Ovary (tissue), 3 donors: ENCODE results near the gene SNX9.

Experiments
- CTCF ChIP-seq, 3 donors: fragments of 450-650 bp in 2 of 3; fragments of 200-600 bp in 1 of 3; IDR thresholded peaks; one replicate each; pipeline versions ENCODE4 v1.5.1 to v1.8.0; 2016 to 2022; ENCODE audit warnings: antibody characterized with exemption in 3 of 3, mild to moderate bottlenecking in 1 of 3
- EP300 ChIP-seq: sonication (generic); formaldehyde crosslinking; IDR thresholded peaks from one replicate; pipeline ENCODE4 v1.6.1; 2017; ENCODE audit warnings: antibody characterized with exemption
- POLR2A ChIP-seq: fragments of 450-650 bp; IDR thresholded peaks from one replicate; pipeline ENCODE4 v1.6.1; 2017; ENCODE audit warnings: antibody characterized with exemption, mild to moderate bottlenecking, moderate library complexity
- donor health status: DM: no; HTN: no; CAD: no.

GRCh38 chr6:157962601-157963302 lies 139.7 kb downstream of the SNX9 start:
- no peak for TF ChIP-seq EP300
- TF ChIP-seq CTCF (IDR thresholded peaks at IDR 0.05) = no peak
- TF ChIP-seq POLR2A = no peak
